Muscle layer of colon (tissue), 2 donors: Measurements from ENCODE around the gene CCDC74A.
"Not testable (repeated sequence)": the region's sequence is repeated elsewhere in the genome, so short reads cannot be mapped to it uniquely, and the experiment has no call there.

ENCODE experiments used
- H3K27ac ChIP-seq: one replicate; pipeline ENCODE4 v1.7.0; 2013; ENCODE audit warnings: low read depth, mild to moderate bottlenecking, low read length, moderate library complexity
- H3K27me3 ChIP-seq, 2 donors: one replicate each; pipeline ENCODE4 v1.7.0; 2013; ENCODE audit warnings: low read length in 2 of 2, mild to moderate bottlenecking in 2 of 2; ENCODE audit not compliant: insufficient read depth in 2 of 2, control insufficient read depth in 1 of 2
- H3K36me3 ChIP-seq: one replicate; pipeline ENCODE4 v1.7.0; 2013; ENCODE audit warnings: mild to moderate bottlenecking, low read length; ENCODE audit not compliant: insufficient read depth
- H3K4me1 ChIP-seq: one replicate; pipeline ENCODE4 v1.7.0; 2013; ENCODE audit warnings: mild to moderate bottlenecking, low read length; ENCODE audit not compliant: insufficient read depth
- H3K4me3 ChIP-seq, 2 donors: one replicate each; pipeline ENCODE4 v1.7.0; 2013; ENCODE audit warnings: low read length in 2 of 2, low read depth in 1 of 2, mild to moderate bottlenecking in 1 of 2, moderate library complexity in 1 of 2
- H3K9ac ChIP-seq: one replicate; pipeline ENCODE4 v1.7.0; 2013; ENCODE audit warnings: low read length
- H3K9me3 ChIP-seq: one replicate; pipeline ENCODE4 v1.7.0; 2013; ENCODE audit warnings: mild to moderate bottlenecking, low read length
- donor health status: abdominal sarcoma.
- donor health status: Adenocarcinoma of cecum.

The CCDC74A gene

DNA sequence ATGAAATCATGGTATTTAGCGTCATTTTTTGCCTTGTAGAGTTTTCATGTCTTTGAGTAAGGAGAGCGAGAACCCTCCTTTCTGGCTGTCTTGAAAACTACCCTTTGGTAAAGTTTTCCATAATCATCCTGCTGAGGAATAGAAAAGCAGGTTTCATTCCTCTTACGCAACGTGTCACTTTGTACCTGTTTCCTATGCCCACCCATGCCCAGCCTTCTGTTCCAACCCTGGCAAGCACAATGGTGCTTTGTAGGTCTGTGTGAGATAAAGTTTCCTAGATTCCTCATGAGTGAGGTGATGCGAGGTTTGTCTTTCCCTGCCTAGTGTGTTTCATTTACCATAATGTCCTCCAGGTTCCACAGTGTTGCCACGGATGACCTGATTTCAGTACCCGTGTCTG, 29.3 kb downstream of the CCDC74A start:
- Histone ChIP-seq H3K9me3 (no peaks in the 10 kb centered on the region), H3K27ac (no peak overlapping the region), H3K9ac (no peak overlapping the region), H3K27me3 (no peaks in the 10 kb centered on the region), H3K4me3 (no peak overlapping the region), H3K4me1 (no peaks in the 10 kb centered on the region), H3K36me3 (no peaks in the 10 kb centered on the region)

DNA sequence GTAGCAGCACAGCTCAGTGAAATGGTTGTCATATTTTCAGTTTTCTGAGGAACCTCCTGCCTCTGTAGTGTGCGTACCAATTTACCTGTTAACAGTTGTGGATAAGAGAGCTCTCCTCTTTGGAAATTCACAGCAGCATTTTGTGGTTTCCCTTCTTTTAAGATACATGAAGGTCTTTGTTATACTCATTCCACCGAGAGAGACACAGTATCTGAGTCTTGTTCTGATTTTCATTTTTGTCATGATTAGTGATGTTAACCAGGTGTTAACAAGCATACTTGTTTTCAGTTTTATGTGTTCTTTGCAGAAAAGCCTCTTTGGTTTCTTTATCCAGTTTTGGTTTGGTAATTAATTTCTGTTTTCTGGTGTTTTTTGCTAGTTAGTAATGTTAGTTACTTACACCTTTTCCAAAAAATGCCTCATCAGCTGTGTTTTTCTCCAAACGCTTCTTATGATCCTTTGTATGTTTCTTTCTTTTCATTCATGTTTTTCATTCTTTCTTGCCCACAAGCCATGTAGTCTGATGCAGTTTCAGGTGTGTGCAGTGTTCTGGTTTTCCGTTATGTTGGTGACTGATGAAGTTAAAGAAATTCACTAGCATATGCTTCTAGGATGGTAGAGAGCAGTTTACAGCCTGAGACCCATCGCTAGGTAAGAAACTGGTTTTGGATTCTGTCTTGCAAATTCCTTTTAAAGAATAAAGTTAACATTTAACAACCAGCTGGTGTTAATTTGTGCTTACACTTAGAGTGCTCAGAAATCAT, 30.1 kb downstream of the CCDC74A start:
- Histone ChIP-seq H3K4me1 (no peaks in the 10 kb centered on the region), H3K9ac (no peak overlapping the region), H3K9me3 (no peaks in the 10 kb centered on the region), H3K27me3 (no peaks in the 10 kb centered on the region), H3K27ac (no peak overlapping the region), H3K36me3 (no peaks in the 10 kb centered on the region), H3K4me3 (no peak overlapping the region)

DNA sequence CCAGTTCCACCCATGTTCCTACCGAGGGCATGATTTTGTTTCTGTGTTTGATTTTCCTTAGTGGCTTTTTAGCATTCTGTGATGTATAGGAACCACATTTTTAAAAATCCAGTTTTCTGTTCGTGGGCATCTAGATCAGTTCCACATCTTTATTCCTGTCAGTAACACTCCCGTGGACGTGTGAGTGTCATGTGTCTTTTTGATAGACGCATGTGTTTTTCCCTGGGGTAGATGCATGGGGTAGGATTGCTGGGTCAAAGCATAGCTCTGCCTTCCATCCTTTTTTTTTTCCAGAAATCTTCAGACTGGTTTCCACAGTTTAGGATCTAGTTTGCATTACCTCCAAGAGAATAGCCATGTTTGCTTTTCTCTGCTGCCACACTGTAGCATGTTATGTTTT, 38.7 kb downstream of the CCDC74A start:
- no peak overlapping the region for H3K9ac ChIP-seq
- no peak overlapping the region for H3K27ac ChIP-seq
- H3K27me3 ChIP-seq, result no peaks in the 10 kb centered on the region
- H3K4me1 ChIP-seq, result no peaks in the 10 kb centered on the region
- no peaks in the 10 kb centered on the region for H3K36me3 ChIP-seq
- no peak overlapping the region for H3K4me3 ChIP-seq
- H3K9me3 ChIP-seq, result no peaks in the 10 kb centered on the region

DNA sequence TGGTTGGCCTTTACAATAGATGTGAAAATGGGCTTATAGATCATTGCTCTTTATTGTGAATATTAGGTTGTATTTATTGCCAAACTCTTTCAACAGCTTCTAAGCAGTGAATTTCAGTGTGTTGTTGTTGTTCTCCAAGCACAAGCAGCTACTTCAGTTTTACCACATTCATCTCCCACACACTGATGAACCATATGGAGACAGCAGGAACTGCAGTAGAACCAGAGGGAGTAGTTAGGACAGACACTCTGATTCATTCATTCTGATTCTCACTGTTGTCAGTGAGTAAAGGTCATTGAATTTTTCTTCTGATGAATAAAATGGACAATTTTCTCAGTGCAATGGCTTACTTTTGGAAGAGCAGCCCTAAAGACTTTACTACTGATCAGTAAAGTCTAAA, 40.2 kb downstream of the CCDC74A start:
- no peaks in the 10 kb centered on the region for H3K4me1 ChIP-seq
- H3K9ac ChIP-seq, result no peak overlapping the region
- no peaks in the 10 kb centered on the region for H3K36me3 ChIP-seq
- H3K27me3 ChIP-seq, result no peaks in the 10 kb centered on the region
- no peak overlapping the region for H3K27ac ChIP-seq
- H3K4me3 ChIP-seq, result no peak overlapping the region
- H3K9me3 ChIP-seq, result no peaks in the 10 kb centered on the region

DNA sequence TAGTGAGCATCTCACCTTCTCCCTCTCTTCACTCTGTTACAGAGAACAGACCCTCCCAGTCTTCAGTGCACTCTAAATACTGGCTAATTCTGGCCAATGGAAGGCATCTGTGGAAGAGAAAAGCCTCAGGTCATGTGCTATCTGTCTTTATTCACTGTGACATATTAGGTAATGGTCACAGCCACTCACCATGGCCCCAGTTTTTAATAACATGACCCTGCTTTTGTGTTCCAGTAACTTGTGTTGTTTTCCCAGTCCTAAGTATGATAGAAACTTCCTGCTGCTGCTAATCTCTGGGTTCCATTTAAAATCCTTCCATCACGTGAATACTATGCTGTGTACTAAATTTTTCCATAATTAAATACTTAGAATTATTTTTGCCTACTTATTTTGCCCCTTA, 40.7 kb downstream of the CCDC74A start:
- H3K27me3 ChIP-seq, H3K4me3 ChIP-seq, H3K4me1 ChIP-seq, H3K36me3 ChIP-seq, H3K9me3 ChIP-seq, H3K27ac ChIP-seq, H3K9ac ChIP-seq: not testable (repeated sequence)

DNA sequence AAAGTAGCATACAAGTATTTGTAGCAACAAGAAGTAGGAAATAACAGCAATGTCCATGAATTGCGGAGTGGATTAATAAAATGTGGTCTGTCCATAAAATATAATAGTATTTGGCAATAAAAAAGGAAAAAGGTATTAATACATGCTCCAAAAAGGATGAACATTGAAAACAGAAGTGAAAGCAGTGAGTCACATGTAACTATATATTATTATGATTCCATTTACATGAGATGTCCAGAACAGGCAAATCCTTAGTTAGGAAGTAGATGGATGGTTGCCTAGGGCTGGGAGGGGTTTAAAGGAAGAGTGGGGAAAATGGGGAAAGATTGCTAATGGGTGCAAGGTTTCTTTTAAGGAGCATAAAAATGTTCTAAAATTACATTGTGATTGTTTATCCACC, 44.5 kb downstream of the CCDC74A start:
- Histone ChIP-seq H3K27me3 (no peaks in the 10 kb centered on the region), H3K9me3 (no peaks in the 10 kb centered on the region), H3K4me1 (no peaks in the 10 kb centered on the region), H3K36me3 (no peaks in the 10 kb centered on the region), H3K27ac (no peak overlapping the region), H3K9ac (no peak overlapping the region), H3K4me3 (no peak overlapping the region)

DNA sequence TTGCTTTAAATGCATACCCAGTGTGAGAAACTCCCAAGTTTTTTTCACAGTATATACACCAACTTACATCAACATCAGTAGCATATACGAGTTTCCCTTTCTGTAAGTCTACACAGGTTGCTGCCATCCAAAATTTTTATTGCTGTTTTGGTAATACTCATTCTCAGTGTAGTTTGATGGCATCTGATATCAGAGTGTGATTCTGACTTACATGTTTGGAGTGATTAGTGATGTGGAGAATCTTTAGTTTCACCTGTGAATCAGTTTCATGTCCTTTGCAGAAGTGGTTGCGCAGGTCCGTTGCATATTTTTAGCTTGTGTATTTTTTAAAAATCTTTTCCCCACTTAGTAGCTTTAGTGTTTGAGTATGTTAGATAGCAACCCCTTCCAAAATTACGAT, 50.1 kb downstream of the CCDC74A start:
- Histone ChIP-seq H3K9ac (no peak overlapping the region), H3K9me3 (no peaks in the 10 kb centered on the region), H3K27ac (no peak overlapping the region), H3K27me3 (no peaks in the 10 kb centered on the region), H3K4me1 (no peaks in the 10 kb centered on the region), H3K36me3 (no peaks in the 10 kb centered on the region), H3K4me3 (no peak overlapping the region)

DNA sequence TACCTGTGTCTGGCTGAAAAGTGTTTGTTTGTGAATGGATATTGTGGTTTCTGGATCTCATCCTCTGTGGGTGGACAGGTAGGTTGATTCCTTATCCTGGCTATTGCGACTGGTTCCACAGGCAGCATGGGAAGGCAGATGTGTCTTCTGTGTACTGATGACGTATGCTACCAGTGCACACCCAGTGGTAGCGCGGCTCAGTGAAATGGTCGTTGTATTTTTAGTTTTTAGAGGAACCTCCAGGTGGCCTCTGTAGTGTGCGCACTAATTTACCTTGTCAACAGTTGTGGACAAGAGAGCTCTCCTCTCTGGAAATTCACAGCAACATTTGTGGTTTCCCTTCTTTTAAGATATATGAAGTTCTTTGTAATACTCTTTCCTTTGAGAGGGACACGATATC, 52.5 kb downstream of the CCDC74A start:
- Histone ChIP-seq H3K36me3 (no peaks in the 10 kb centered on the region), H3K27me3 (no peaks in the 10 kb centered on the region), H3K4me1 (no peaks in the 10 kb centered on the region), H3K4me3 (no peak overlapping the region), H3K27ac (no peak overlapping the region), H3K9ac (no peak overlapping the region), H3K9me3 (no peaks in the 10 kb centered on the region)
